Liver (tissue), 9 donors: ENCODE data around the gene DEDD2. TPM values are rescaled to one million over a fixed set of nuclear protein-coding genes. Genes with fewer than 3 reads are reported as not detected.

Experiments
- DNase-seq: peaks from one replicate; pipeline ENCODE4 v3.0.0-alpha.2; 2017; ENCODE audit warnings: low spot score
- H3K27ac ChIP-seq, 2 donors: one replicate each; pipeline ENCODE4 v1.7.0; 2013; ENCODE audit warnings: inconsistent platforms in 2 of 2, low read length in 2 of 2, control low read depth in 1 of 2, low read depth in 1 of 2, mild to moderate bottlenecking in 1 of 2
- H3K27me3 ChIP-seq, 4 donors: one replicate each; pipeline versions ENCODE4 v1.6.1 to v1.7.0; 2013; ENCODE audit warnings: low read length in 3 of 4, inconsistent platforms in 1 of 4, mild to moderate bottlenecking in 1 of 4, moderate library complexity in 1 of 4; ENCODE audit not compliant: control insufficient read depth in 4 of 4, insufficient read depth in 4 of 4
- H3K36me3 ChIP-seq, 4 donors: one replicate each; pipeline versions ENCODE4 v1.6.1 to v1.7.0; 2013; ENCODE audit warnings: low read length in 3 of 4, mild to moderate bottlenecking in 3 of 4, low read depth in 1 of 4, moderate library complexity in 1 of 4; ENCODE audit not compliant: control insufficient read depth in 4 of 4, insufficient read depth in 3 of 4
- H3K4me1 ChIP-seq, 4 donors: one replicate each; pipeline versions ENCODE4 v1.6.1 to v1.7.0; 2013; ENCODE audit warnings: low read length in 3 of 4, mild to moderate bottlenecking in 3 of 4, moderate library complexity in 1 of 4; ENCODE audit not compliant: control insufficient read depth in 4 of 4, insufficient read depth in 4 of 4
- H3K4me3 ChIP-seq, 3 donors: one replicate each; pipeline versions ENCODE4 v1.6.1 to v1.7.0; 2013; ENCODE audit warnings: low read length in 3 of 3, control low read depth in 1 of 3, low read depth in 1 of 3, mild to moderate bottlenecking in 1 of 3
- H3K9ac ChIP-seq, 2 donors: one replicate each; pipeline ENCODE4 v1.7.0; 2013; ENCODE audit warnings: low read length in 2 of 2, mild to moderate bottlenecking in 2 of 2, moderate library complexity in 2 of 2, control low read depth in 1 of 2, low read depth in 1 of 2
- H3K9me3 ChIP-seq, 4 donors: one replicate each; pipeline versions ENCODE4 v1.6.1 to v1.7.0; 2013; ENCODE audit warnings: low read length in 3 of 4; ENCODE audit not compliant: control insufficient read depth in 4 of 4
- EGR1 ChIP-seq, 2 donors: IDR thresholded peaks; 2 replicates each; pipeline ENCODE4 v1.6.1; 2016 to 2018; ENCODE audit warnings: antibody characterized with exemption in 2 of 2, low read depth in 2 of 2
- FOXA1 ChIP-seq: IDR thresholded peaks from 2 replicates; pipeline ENCODE4 v1.6.1; 2016; ENCODE audit warnings: antibody characterized with exemption
- FOXA2 ChIP-seq: IDR thresholded peaks from 2 replicates; pipeline ENCODE4 v1.6.1; 2016; ENCODE audit warnings: antibody characterized with exemption
- GABPA ChIP-seq, 2 donors: IDR thresholded peaks in 1 of 2; conservative IDR thresholded peaks in 1 of 2; 2 replicates each; pipeline ENCODE4 v1.6.1; 2016; ENCODE audit warnings: antibody characterized with exemption in 2 of 2, mild to moderate bottlenecking in 1 of 2, moderate library complexity in 1 of 2
- HNF4A ChIP-seq, 2 donors: conservative IDR thresholded peaks; 2 replicates each; pipeline ENCODE4 v1.6.1; 2016; ENCODE audit warnings: antibody characterized with exemption in 2 of 2, mild to moderate bottlenecking in 2 of 2
- HNF4G ChIP-seq: IDR thresholded peaks from 2 replicates; pipeline ENCODE4 v1.6.1; 2016; ENCODE audit warnings: antibody characterized with exemption
- JUND ChIP-seq, 2 donors: IDR thresholded peaks; 2 replicates each; pipeline ENCODE4 v1.6.1; 2016; ENCODE audit warnings: antibody characterized with exemption in 2 of 2
- NR2F2 ChIP-seq: IDR thresholded peaks from 2 replicates; pipeline ENCODE4 v1.6.1; 2016; ENCODE audit warnings: antibody characterized with exemption
- RAD21 ChIP-seq, 2 donors: IDR thresholded peaks; 2 replicates each; pipeline ENCODE4 v1.6.1; 2016; ENCODE audit warnings: antibody characterized with exemption in 2 of 2, mild to moderate bottlenecking in 2 of 2
- RXRA ChIP-seq, 2 donors: IDR thresholded peaks; 2 replicates each; pipeline ENCODE4 v1.6.1; 2017 to 2018; ENCODE audit warnings: antibody characterized with exemption in 2 of 2, mild to moderate bottlenecking in 1 of 2
- SP1 ChIP-seq: IDR thresholded peaks from 2 replicates; pipeline ENCODE4 v1.6.1; 2018; ENCODE audit warnings: antibody characterized with exemption, mild to moderate bottlenecking
- YY1 ChIP-seq: IDR thresholded peaks from 2 replicates; pipeline ENCODE4 v1.6.1; 2016; ENCODE audit warnings: antibody characterized with exemption, mild to moderate bottlenecking
- WGBS: extraction: QIAGEN DNeasy Blood & Tissue Kit; methylation state at CpG from one replicate; pipeline ENCODE4 v1.1.7; 2013; 5-methylcytosine and 5-hydroxymethylcytosine counted together
- polyA plus RNA-seq, 2 donors: library from polyadenylated mRNA; stranded (reverse) in 1 of 2; unstranded in 1 of 2; fragments of 200-250 nt in 1 of 2; fragments of >200 nt in 1 of 2; fragmentation: Nextera tagmentation in 1 of 2; extraction: Ambion mirVana in 1 of 2; gene quantifications; one replicate each; pipeline versions ENCODE4 v1.2.1 to v1.2.3, GENCODE V29; 2013 to 2015
- total RNA-seq, 2 donors: library from RNA; depleted of rRNA; stranded (reverse); fragments of >200 nt; gene quantifications; one replicate each; pipeline ENCODE4 v1.2.3, GENCODE V29; 2014
- TF ChIP-seq, protein P1 (sequence below): IDR thresholded peaks from 2 replicates; pipeline ENCODE4 v1.6.1; 2016; ENCODE audit warnings: antibody characterized with exemption, mild to moderate bottlenecking
- TF ChIP-seq, protein P2 (sequence below): IDR thresholded peaks from 2 replicates; pipeline ENCODE4 v1.6.1; 2016; ENCODE audit warnings: antibody characterized with exemption
- TF ChIP-seq, protein P3 (sequence below): IDR thresholded peaks from 2 replicates; pipeline ENCODE4 v1.6.1; 2016; ENCODE audit warnings: antibody characterized with exemption
- TF ChIP-seq, protein P4 (sequence below): fragments of 150-350 bp; IDR thresholded peaks from 2 replicates; pipeline ENCODE4 v1.5.1; 2017; ENCODE audit warnings: improper control_type of control experiment, low read depth, low read length; ENCODE audit not compliant: missing input control
- TF ChIP-seq, protein P5 (sequence below): IDR thresholded peaks from 2 replicates; pipeline ENCODE4 v1.6.1; 2016; ENCODE audit warnings: antibody characterized with exemption
- donor health status: healthy.
- donor health status: healthy.
- donor health status: healthy.
- donor health status: healthy.
- donor health status: healthy.

DEDD2 gene
- total and polyA plus RNA-seq, 4 donors = 9.6 to 47.1 (median 16.4) TPM

DNA sequence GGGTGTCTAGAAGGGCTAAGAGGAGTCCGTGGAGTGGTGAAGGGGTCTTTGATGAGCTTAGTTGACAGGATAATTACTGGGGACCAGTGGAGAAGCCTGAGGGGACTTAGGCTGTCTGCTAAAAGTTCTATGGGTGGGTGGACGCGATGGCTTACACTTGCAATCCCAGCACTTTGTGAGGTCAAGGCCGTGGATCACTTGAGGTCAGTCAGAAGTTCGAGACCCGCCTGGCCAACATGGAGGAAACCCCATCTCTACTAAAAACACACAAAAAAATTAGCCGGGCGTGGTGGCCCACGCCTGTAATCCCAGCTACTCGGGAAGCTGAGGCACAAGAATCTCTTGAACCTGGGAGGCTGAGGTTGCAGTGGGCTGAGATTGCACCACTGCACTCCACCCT, 27.8 kb upstream of the DEDD2 start:
- Histone ChIP-seq H3K9ac (peak overlapping the region in 1 of 2 donors; percentile 92), H3K4me1 (peaks cover 1 to 42% (median 19%) of the 10 kb centered on the region in 4 donors), H3K27me3 (no peaks in the 10 kb centered on the region), H3K4me3 (no peak overlapping the region), H3K27ac (peak overlapping the region; percentile 95), H3K36me3 (peaks cover 0 to 12% (median 5%) of the 10 kb centered on the region in 4 donors), H3K9me3 (no peaks in the 10 kb centered on the region)
- WGBS = 69% methylated on average over 10 of the region's 10 CpGs
- TF ChIP-seq FOXA2 (no peak), EGR1 (IDR thresholded peaks at IDR 0.05; ENCODE audit: low read depth in 2 of 2) (no peak), RAD21 (IDR thresholded peaks at IDR 0.05) (no peak), HNF4A (conservative IDR thresholded peaks at IDR 0.05) (no peak), YY1 (no peak), GABPA (IDR thresholded peaks at IDR 0.05 in 1 of 2, conservative IDR thresholded peaks at IDR 0.05 in 1 of 2) (no peak), NR2F2 (no peak), HNF4G (no peak), SP1 (no peak), FOXA1 (no peak)
- TF ChIP-seq, protein P1, sequence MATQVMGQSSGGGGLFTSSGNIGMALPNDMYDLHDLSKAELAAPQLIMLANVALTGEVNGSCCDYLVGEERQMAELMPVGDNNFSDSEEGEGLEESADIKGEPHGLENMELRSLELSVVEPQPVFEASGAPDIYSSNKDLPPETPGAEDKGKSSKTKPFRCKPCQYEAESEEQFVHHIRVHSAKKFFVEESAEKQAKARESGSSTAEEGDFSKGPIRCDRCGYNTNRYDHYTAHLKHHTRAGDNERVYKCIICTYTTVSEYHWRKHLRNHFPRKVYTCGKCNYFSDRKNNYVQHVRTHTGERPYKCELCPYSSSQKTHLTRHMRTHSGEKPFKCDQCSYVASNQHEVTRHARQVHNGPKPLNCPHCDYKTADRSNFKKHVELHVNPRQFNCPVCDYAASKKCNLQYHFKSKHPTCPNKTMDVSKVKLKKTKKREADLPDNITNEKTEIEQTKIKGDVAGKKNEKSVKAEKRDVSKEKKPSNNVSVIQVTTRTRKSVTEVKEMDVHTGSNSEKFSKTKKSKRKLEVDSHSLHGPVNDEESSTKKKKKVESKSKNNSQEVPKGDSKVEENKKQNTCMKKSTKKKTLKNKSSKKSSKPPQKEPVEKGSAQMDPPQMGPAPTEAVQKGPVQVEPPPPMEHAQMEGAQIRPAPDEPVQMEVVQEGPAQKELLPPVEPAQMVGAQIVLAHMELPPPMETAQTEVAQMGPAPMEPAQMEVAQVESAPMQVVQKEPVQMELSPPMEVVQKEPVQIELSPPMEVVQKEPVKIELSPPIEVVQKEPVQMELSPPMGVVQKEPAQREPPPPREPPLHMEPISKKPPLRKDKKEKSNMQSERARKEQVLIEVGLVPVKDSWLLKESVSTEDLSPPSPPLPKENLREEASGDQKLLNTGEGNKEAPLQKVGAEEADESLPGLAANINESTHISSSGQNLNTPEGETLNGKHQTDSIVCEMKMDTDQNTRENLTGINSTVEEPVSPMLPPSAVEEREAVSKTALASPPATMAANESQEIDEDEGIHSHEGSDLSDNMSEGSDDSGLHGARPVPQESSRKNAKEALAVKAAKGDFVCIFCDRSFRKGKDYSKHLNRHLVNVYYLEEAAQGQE = no peak
- TF ChIP-seq, protein P2, sequence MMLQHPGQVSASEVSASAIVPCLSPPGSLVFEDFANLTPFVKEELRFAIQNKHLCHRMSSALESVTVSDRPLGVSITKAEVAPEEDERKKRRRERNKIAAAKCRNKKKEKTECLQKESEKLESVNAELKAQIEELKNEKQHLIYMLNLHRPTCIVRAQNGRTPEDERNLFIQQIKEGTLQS = no peak
- TF ChIP-seq, protein P3, sequence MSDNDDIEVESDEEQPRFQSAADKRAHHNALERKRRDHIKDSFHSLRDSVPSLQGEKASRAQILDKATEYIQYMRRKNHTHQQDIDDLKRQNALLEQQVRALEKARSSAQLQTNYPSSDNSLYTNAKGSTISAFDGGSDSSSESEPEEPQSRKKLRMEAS = no peak
- TF ChIP-seq, protein P4, sequence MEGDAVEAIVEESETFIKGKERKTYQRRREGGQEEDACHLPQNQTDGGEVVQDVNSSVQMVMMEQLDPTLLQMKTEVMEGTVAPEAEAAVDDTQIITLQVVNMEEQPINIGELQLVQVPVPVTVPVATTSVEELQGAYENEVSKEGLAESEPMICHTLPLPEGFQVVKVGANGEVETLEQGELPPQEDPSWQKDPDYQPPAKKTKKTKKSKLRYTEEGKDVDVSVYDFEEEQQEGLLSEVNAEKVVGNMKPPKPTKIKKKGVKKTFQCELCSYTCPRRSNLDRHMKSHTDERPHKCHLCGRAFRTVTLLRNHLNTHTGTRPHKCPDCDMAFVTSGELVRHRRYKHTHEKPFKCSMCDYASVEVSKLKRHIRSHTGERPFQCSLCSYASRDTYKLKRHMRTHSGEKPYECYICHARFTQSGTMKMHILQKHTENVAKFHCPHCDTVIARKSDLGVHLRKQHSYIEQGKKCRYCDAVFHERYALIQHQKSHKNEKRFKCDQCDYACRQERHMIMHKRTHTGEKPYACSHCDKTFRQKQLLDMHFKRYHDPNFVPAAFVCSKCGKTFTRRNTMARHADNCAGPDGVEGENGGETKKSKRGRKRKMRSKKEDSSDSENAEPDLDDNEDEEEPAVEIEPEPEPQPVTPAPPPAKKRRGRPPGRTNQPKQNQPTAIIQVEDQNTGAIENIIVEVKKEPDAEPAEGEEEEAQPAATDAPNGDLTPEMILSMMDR = no peak
- peak; percentile 29 for DNase-seq

DNA sequence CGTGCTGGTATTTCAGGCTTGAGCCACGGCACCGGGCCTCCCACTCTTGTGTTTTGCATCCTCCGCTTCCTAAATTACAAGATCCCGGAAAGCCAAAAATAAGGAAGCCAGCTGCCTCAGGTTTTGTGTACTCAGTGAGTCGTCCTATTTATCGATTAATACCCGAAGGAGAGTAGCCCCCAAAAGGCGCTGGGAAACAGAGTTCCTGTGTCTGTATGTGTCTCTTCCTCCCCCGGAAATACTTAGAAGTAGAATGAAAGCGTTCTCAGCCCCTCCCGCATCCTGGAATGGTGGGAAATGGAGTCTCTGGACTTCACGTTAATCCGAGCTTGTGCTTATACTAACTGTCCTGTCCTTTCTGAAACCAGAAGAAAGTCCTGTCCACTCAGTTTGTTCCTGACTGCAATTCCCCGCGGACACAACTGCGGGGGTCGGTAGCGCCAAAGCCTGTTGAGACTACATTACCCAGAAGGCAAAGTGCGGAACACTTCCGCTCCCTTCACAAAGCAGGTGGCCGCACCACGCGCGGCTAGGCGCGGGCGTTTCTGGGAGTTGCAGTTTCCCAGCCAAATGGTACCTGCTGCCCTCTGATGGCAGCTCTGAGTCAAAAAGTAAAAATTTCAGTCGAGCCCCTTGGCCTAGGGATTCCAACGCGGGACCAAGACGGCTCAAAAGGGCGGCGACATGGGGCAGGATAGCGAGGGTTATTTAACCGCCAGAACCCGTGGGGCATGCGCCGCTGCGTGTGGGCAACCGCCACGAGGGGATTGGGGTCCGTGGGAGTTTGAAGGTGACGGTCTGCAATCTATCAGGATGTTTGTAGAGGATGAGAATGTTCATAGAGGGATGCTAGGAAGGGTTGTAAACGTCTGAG, 27.1 kb upstream of the DEDD2 start:
- Histone ChIP-seq H3K36me3 (peaks cover 0 to 7% (median 3%) of the 10 kb centered on the region in 4 donors), H3K27me3 (no peaks in the 10 kb centered on the region), H3K9me3 (no peaks in the 10 kb centered on the region), H3K4me1 (peaks cover 1 to 36% (median 16%) of the 10 kb centered on the region in 4 donors), H3K4me3 (peak overlapping the region; percentile 51 to 75 (median 69)), H3K9ac (peak overlapping the region; percentile 78 to 92), H3K27ac (peak overlapping the region; percentile 95)
- peak; percentile 89 for DNase-seq
- 2% methylated on average over 45 of the region's 45 CpGs for WGBS
- TF ChIP-seq, protein P2 = no peak
- TF ChIP-seq JUND (IDR thresholded peaks at IDR 0.05) (peak in 1 of 2 donors; percentile 26), RXRA (IDR thresholded peaks at IDR 0.05) (peak; percentile 30 to 32), HNF4G (no peak), FOXA2 (peak; percentile 42), SP1 (peak; percentile 65), EGR1 (IDR thresholded peaks at IDR 0.05; ENCODE audit: low read depth in 2 of 2) (peak; percentile 58 to 70), GABPA (IDR thresholded peaks at IDR 0.05 in 1 of 2, conservative IDR thresholded peaks at IDR 0.05 in 1 of 2) (peak; percentile 62 to 93), NR2F2 (peak; percentile 7), HNF4A (conservative IDR thresholded peaks at IDR 0.05) (peak; percentile 27 to 41), FOXA1 (peak; percentile 41), YY1 (peak; percentile 95)
- TF ChIP-seq, protein P1 = peak; percentile 79
- TF ChIP-seq, protein P5, sequence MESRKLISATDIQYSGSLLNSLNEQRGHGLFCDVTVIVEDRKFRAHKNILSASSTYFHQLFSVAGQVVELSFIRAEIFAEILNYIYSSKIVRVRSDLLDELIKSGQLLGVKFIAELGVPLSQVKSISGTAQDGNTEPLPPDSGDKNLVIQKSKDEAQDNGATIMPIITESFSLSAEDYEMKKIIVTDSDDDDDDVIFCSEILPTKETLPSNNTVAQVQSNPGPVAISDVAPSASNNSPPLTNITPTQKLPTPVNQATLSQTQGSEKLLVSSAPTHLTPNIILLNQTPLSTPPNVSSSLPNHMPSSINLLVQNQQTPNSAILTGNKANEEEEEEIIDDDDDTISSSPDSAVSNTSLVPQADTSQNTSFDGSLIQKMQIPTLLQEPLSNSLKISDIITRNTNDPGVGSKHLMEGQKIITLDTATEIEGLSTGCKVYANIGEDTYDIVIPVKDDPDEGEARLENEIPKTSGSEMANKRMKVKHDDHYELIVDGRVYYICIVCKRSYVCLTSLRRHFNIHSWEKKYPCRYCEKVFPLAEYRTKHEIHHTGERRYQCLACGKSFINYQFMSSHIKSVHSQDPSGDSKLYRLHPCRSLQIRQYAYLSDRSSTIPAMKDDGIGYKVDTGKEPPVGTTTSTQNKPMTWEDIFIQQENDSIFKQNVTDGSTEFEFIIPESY = peak; percentile 93
